ENCODE data around the gene KIF1C. TPM values are rescaled to one million over a fixed set of nuclear protein-coding genes. Genes with fewer than 3 reads are reported as not detected.

KIF1C gene
- total and polyA plus RNA-seq, 7 donors: 46.4 to 164 (median 85.6) TPM

- WGBS, 2 donors: 93 to 94% methylated on average over 12 of the region's 12 CpGs
- H3K36me3 ChIP-seq: peaks cover 26 to 58% (median 38%) of the 10 kb centered on the region in 4 donors
Measured at GRCh38 chr17:4972322-4972721, 25.4 kb upstream of the KIF1C start.

GRCh38 chr17:4972752-4973151 is 25.0 kb upstream of the KIF1C start:
- Histone ChIP-seq H3K36me3 (peaks cover 30 to 62% (median 42%) of the 10 kb centered on the region in 4 donors), H3K27me3 (no peaks in the 10 kb centered on the region), H3K9me3 (no peaks in the 10 kb centered on the region), H3K4me1 (peaks cover 0 to 35% (median 32%) of the 10 kb centered on the region in 4 donors), H3K4me3 (no peak overlapping the region), H3K27ac (peak overlapping the region in 3 of 4 donors; percentile 45 to 97 (median 48))
- 88 to 92% methylated on average over 12 of the region's 12 CpGs for WGBS, 2 donors
- intact Hi-C loops (cut with DNase I): no loop called here
- peak; percentile 61 for DNase-seq
- TF ChIP-seq CTCF (IDR thresholded peaks at IDR 0.05) (no peak), POLR2AphosphoS5 (IDR thresholded peaks at IDR 0.05) (no peak), EP300 (IDR thresholded peaks at IDR 0.05) (no peak), POLR2A (IDR thresholded peaks at IDR 0.05) (no peak)

More at GRCh38 chr17:4972322-4972721, 25.4 kb upstream of the KIF1C start:
- H3K27ac ChIP-seq: peak overlapping the region; percentile 31 to 97 (median 46)
- DNase-seq: peak; percentile 69
- TF ChIP-seq EP300 (IDR thresholded peaks at IDR 0.05): no peak
- no peak for TF ChIP-seq CTCF (IDR thresholded peaks at IDR 0.05)
- no peak for TF ChIP-seq POLR2AphosphoS5 (IDR thresholded peaks at IDR 0.05)
- no peak for TF ChIP-seq POLR2A (IDR thresholded peaks at IDR 0.05)
- H3K27me3 ChIP-seq: no peaks in the 10 kb centered on the region
- H3K4me3 ChIP-seq: no peak overlapping the region
- H3K4me1 ChIP-seq: peaks cover 0 to 35% (median 32%) of the 10 kb centered on the region in 4 donors
- no peaks in the 10 kb centered on the region for H3K9me3 ChIP-seq
- intact Hi-C loops (cut with DNase I): no loop called here

GRCh38 chr17:4973256-4974114 is 24.3 kb upstream of the KIF1C start:
- WGBS, 2 donors: 91 to 93% methylated on average over 10 of the region's 10 CpGs
- DNase-seq: peak; percentile 68
- no peak overlapping the region for H3K4me3 ChIP-seq
- H3K27ac ChIP-seq: peak overlapping the region in 3 of 4 donors; percentile 45 to 97 (median 48)
- no peaks in the 10 kb centered on the region for H3K27me3 ChIP-seq
- TF ChIP-seq CTCF (IDR thresholded peaks at IDR 0.05) (no peak), POLR2AphosphoS5 (IDR thresholded peaks at IDR 0.05) (no peak), EP300 (IDR thresholded peaks at IDR 0.05) (no peak), POLR2A (IDR thresholded peaks at IDR 0.05) (no peak)
- peaks cover 32 to 70% (median 48%) of the 10 kb centered on the region in 4 donors for H3K36me3 ChIP-seq
- H3K9me3 ChIP-seq: no peaks in the 10 kb centered on the region
- peaks cover 0 to 33% (median 27%) of the 10 kb centered on the region in 4 donors for H3K4me1 ChIP-seq
- intact Hi-C loops (cut with DNase I): no loop called here

- Histone ChIP-seq H3K27ac (peak overlapping the region in 1 of 4 donors; percentile 25), H3K36me3 (peaks cover 39 to 77% (median 50%) of the 10 kb centered on the region in 4 donors)
- 91 to 93% methylated on average over 9 of the region's 9 CpGs for WGBS, 2 donors
Measured at GRCh38 chr17:4974115-4974670, 23.6 kb upstream of the KIF1C start.

GRCh38 chr17:4978726-4979125 is 19.0 kb upstream of the KIF1C start:
- Histone ChIP-seq H3K4me1 (peaks cover 0 to 13% (median 8%) of the 10 kb centered on the region in 4 donors), H3K9me3 (no peaks in the 10 kb centered on the region), H3K36me3 (peaks cover 29 to 84% (median 41%) of the 10 kb centered on the region in 4 donors), H3K27me3 (no peaks in the 10 kb centered on the region), H3K27ac (no peak overlapping the region), H3K4me3 (no peak overlapping the region)
- intact Hi-C loops (cut with DNase I): loop anchor here (1.0 kb wide), 1 partner anchor 8 kb away; no protein-coding TSS in a partner anchor
- no peak for DNase-seq
- TF ChIP-seq POLR2A (IDR thresholded peaks at IDR 0.05): no peak
- TF ChIP-seq EP300 (IDR thresholded peaks at IDR 0.05): no peak
- TF ChIP-seq POLR2AphosphoS5 (IDR thresholded peaks at IDR 0.05): no peak
- TF ChIP-seq CTCF (IDR thresholded peaks at IDR 0.05): no peak

More at GRCh38 chr17:4974115-4974670, 23.6 kb upstream of the KIF1C start:
- peak; percentile 58 for DNase-seq
- peaks cover 0 to 26% (median 20%) of the 10 kb centered on the region in 4 donors for H3K4me1 ChIP-seq
- H3K4me3 ChIP-seq: no peak overlapping the region
- H3K9me3 ChIP-seq: no peaks in the 10 kb centered on the region
- intact Hi-C loops (cut with DNase I): no loop called here
- H3K27me3 ChIP-seq: no peaks in the 10 kb centered on the region
- TF ChIP-seq EP300 (IDR thresholded peaks at IDR 0.05): no peak
